GM18507 (cell line): Measurements from ENCODE around the gene XRCC5.
"Not testable (repeated sequence)": the region's sequence is repeated elsewhere in the genome, so short reads cannot be mapped to it uniquely, and the experiment has no call there.

Experiments used
- DNase-seq: peaks from one replicate; pipeline ENCODE4 v3.0.0; 2011; ENCODE audit warnings: low read depth; ENCODE audit not compliant: insufficient read length; ENCODE audit errors: extremely low spot score
- FAIRE-seq: peaks from 2 replicates; lab custom pipeline; 2011; peaks lifted over from hg19 to GRCh38; lab: Jason Lieb, UNC

The XRCC5 gene

GRCh38 chr2:216108967-216109921, at the start of gene XRCC5:
TSS of gene XRCC5 (plus strand) at chr2:216109348. CDS start at chr2:216109437, 89 bp downstream.
- peak; percentile 78 for DNase-seq
- FAIRE-seq, result peak; percentile 99

GRCh38 chr2:216064014-216064630, 45.0 kb upstream of the XRCC5 start:
- FAIRE-seq (no peak), DNase-seq (no peak)

GRCh38 chr2:216064665-216065064, 44.5 kb upstream of the XRCC5 start:
- DNase-seq (no peak), FAIRE-seq (no peak)

GRCh38 chr2:216066230-216066629, 42.9 kb upstream of the XRCC5 start:
- FAIRE-seq, result no peak
- no peak for DNase-seq

GRCh38 chr2:216069028-216069427, 40.1 kb upstream of the XRCC5 start:
- FAIRE-seq, result no peak
- no peak for DNase-seq

- no peak for DNase-seq
- FAIRE-seq, result no peak
Observed at GRCh38 chr2:216070195-216070594, 39.0 kb upstream of the XRCC5 start.

- DNase-seq (no peak), FAIRE-seq (no peak)
Observed at GRCh38 chr2:216071111-216071851, 37.9 kb upstream of the XRCC5 start.

- no peak for FAIRE-seq
- DNase-seq, result no peak
Observed at GRCh38 chr2:216072473-216072872, 36.7 kb upstream of the XRCC5 start.

GRCh38 chr2:216073773-216074172, 35.4 kb upstream of the XRCC5 start:
- DNase-seq (no peak), FAIRE-seq (no peak)

- FAIRE-seq, result no peak
- DNase-seq, result no peak
Observed at GRCh38 chr2:216074380-216074779, 34.8 kb upstream of the XRCC5 start.

GRCh38 chr2:216074794-216075193, 34.4 kb upstream of the XRCC5 start:
- FAIRE-seq, result no peak
- DNase-seq, result no peak

- DNase-seq (no peak), FAIRE-seq (no peak)
Observed at GRCh38 chr2:216075510-216076485, 33.4 kb upstream of the XRCC5 start.

- DNase-seq, result no peak
Observed at GRCh38 chr2:216078776-216079175, 30.4 kb upstream of the XRCC5 start.

GRCh38 chr2:216080048-216080447, 29.1 kb upstream of the XRCC5 start:
- FAIRE-seq, result not testable (repeated sequence)

More at GRCh38 chr2:216078776-216079175, 30.4 kb upstream of the XRCC5 start:
- FAIRE-seq, result no peak

GRCh38 chr2:216081012-216081411, 28.1 kb upstream of the XRCC5 start:
- FAIRE-seq, result no peak
- no peak for DNase-seq

More at GRCh38 chr2:216080048-216080447, 29.1 kb upstream of the XRCC5 start:
- not testable (repeated sequence) for DNase-seq

GRCh38 chr2:216081487-216082116, 27.5 kb upstream of the XRCC5 start, which contains the start of the genes PECR and TMEM169:
TSS of gene PECR (minus strand) at chr2:216081809. CDS start at chr2:216081741, 68 bp downstream.
TSS of gene TMEM169 (plus strand) at chr2:216081919. CDS start at chr2:216095964, 14,045 bp downstream.
- DNase-seq (peak; percentile 73), FAIRE-seq (peak; percentile 64)

GRCh38 chr2:216082117-216082711, 26.9 kb upstream of the XRCC5 start:
- FAIRE-seq (no peak), DNase-seq (no peak)

- DNase-seq, result no peak
- peak; percentile 44 for FAIRE-seq
Observed at GRCh38 chr2:216082805-216083204, 26.3 kb upstream of the XRCC5 start.
